Osteoblast (primary cell): ENCODE results near the gene SMAD7. TPM values are rescaled to one million over a fixed set of nuclear protein-coding genes. Genes with fewer than 3 reads are reported as not detected.

ENCODE experiments used
- DNase-seq: peaks from one replicate; pipeline ENCODE4 v3.0.0; 2011; ENCODE audit warnings: low spot score, mixed read lengths; ENCODE audit not compliant: insufficient read length; ENCODE audit errors: missing footprints
- H2AFZ ChIP-seq: 2 replicates; pipeline ENCODE4 v1.6.0; 2011; ENCODE audit warnings: mild to moderate bottlenecking, low read length
- H3K27ac ChIP-seq: 2 replicates; pipeline ENCODE4 v1.5.1; 2011; ENCODE audit warnings: mild to moderate bottlenecking, low read depth, low read length, moderate library complexity
- H3K27me3 ChIP-seq: 2 replicates; pipeline ENCODE4 v1.6.0; 2012; ENCODE audit warnings: mild to moderate bottlenecking, control low read depth, inconsistent platforms, low read length, moderate library complexity; ENCODE audit not compliant: insufficient read depth
- H3K36me3 ChIP-seq: 2 replicates; pipeline ENCODE4 v1.5.1; 2011; ENCODE audit warnings: mild to moderate bottlenecking, low read length, control low read depth, moderate library complexity; ENCODE audit not compliant: insufficient read depth
- H3K4me1 ChIP-seq: 2 replicates; pipeline ENCODE4 v1.5.1; 2011; ENCODE audit warnings: mild to moderate bottlenecking, low read length, control low read depth, moderate library complexity; ENCODE audit not compliant: insufficient read depth
- H3K4me2 ChIP-seq: 2 replicates; pipeline ENCODE4 v1.6.0; 2011; ENCODE audit warnings: mild to moderate bottlenecking, low read length; ENCODE audit not compliant: insufficient read depth
- H3K4me3 ChIP-seq: fragments of 200-600 bp; sonication (generic); 3 replicates; pipeline ENCODE4 v1.5.1; 2012; ENCODE audit warnings: mild to moderate bottlenecking, low read length, inconsistent platforms; ENCODE audit not compliant: insufficient read depth
- H3K79me2 ChIP-seq: 2 replicates; pipeline ENCODE4 v1.6.0; 2012; ENCODE audit warnings: mild to moderate bottlenecking, low read length, control low read depth, inconsistent platforms; ENCODE audit not compliant: insufficient read depth
- H3K9me3 ChIP-seq: 2 replicates; pipeline ENCODE4 v1.5.1; 2011; ENCODE audit warnings: low read depth, low read length, control low read depth
- H4K20me1 ChIP-seq: 2 replicates; pipeline ENCODE4 v1.6.0; 2012; ENCODE audit warnings: mild to moderate bottlenecking, low read length, control low read depth; ENCODE audit not compliant: insufficient read depth
- total RNA-seq: library from RNA; depleted of rRNA; stranded (reverse); fragments of >200 nt; gene quantifications from 2 replicates; pipeline ENCODE4 v1.2.3, GENCODE V29; 2012
- TF ChIP-seq, protein P1 (sequence below): IDR thresholded peaks from 2 replicates; pipeline ENCODE4 v1.5.1; 2011; ENCODE audit warnings: mild to moderate bottlenecking, low read depth, low read length, moderate library complexity; ENCODE audit errors: extremely low read depth

The SMAD7 gene
- total RNA-seq, 1 donor: 76.0 TPM

- H3K9me3 ChIP-seq: no peaks in the 10 kb centered on the region
- no peak overlapping the region for H2AFZ ChIP-seq
- H3K27me3 ChIP-seq: no peaks in the 10 kb centered on the region
- peak overlapping the region; percentile 50 for H3K4me2 ChIP-seq
- H3K79me2 ChIP-seq: peaks cover 95% of the 10 kb centered on the region
- H3K36me3 ChIP-seq: peaks cover 51% of the 10 kb centered on the region
- peaks cover 46% of the 10 kb centered on the region for H4K20me1 ChIP-seq
- H3K4me1 ChIP-seq: peaks cover 78% of the 10 kb centered on the region
- peak overlapping the region; percentile 27 for H3K4me3 ChIP-seq
- TF ChIP-seq, protein P1, sequence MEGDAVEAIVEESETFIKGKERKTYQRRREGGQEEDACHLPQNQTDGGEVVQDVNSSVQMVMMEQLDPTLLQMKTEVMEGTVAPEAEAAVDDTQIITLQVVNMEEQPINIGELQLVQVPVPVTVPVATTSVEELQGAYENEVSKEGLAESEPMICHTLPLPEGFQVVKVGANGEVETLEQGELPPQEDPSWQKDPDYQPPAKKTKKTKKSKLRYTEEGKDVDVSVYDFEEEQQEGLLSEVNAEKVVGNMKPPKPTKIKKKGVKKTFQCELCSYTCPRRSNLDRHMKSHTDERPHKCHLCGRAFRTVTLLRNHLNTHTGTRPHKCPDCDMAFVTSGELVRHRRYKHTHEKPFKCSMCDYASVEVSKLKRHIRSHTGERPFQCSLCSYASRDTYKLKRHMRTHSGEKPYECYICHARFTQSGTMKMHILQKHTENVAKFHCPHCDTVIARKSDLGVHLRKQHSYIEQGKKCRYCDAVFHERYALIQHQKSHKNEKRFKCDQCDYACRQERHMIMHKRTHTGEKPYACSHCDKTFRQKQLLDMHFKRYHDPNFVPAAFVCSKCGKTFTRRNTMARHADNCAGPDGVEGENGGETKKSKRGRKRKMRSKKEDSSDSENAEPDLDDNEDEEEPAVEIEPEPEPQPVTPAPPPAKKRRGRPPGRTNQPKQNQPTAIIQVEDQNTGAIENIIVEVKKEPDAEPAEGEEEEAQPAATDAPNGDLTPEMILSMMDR: no peak
- peak; percentile 54 for DNase-seq
- peak overlapping the region; percentile 73 for H3K27ac ChIP-seq
Observed at GRCh38 chr18:48922226-48922800, 28.5 kb downstream of the SMAD7 start.

GRCh38 chr18:48921305-48922225 is 29.2 kb downstream of the SMAD7 start:
- H3K4me2 ChIP-seq: peak overlapping the region; percentile 50

GRCh38 chr18:48920408-48921038 is 30.2 kb downstream of the SMAD7 start:
- peak; percentile 54 for DNase-seq
- H4K20me1 ChIP-seq: peaks cover 34% of the 10 kb centered on the region
- TF ChIP-seq, protein P1: no peak

More at GRCh38 chr18:48921305-48922225, 29.2 kb downstream of the SMAD7 start:
- H3K4me3 ChIP-seq: no peak overlapping the region
- TF ChIP-seq, protein P1: no peak
- H3K27me3 ChIP-seq: no peaks in the 10 kb centered on the region
- peaks cover 88% of the 10 kb centered on the region for H3K79me2 ChIP-seq
- H3K9me3 ChIP-seq: no peaks in the 10 kb centered on the region
- H3K36me3 ChIP-seq: peaks cover 50% of the 10 kb centered on the region
- H3K4me1 ChIP-seq: peaks cover 71% of the 10 kb centered on the region
- DNase-seq: peak; percentile 10
- no peak overlapping the region for H2AFZ ChIP-seq
- peaks cover 40% of the 10 kb centered on the region for H4K20me1 ChIP-seq
- peak overlapping the region; percentile 73 for H3K27ac ChIP-seq

More at GRCh38 chr18:48920408-48921038, 30.2 kb downstream of the SMAD7 start:
- H3K27me3 ChIP-seq: no peaks in the 10 kb centered on the region
- H3K79me2 ChIP-seq: peaks cover 79% of the 10 kb centered on the region
- H3K4me3 ChIP-seq: no peak overlapping the region
- H3K36me3 ChIP-seq: peaks cover 46% of the 10 kb centered on the region
- no peak overlapping the region for H3K4me2 ChIP-seq
- peaks cover 69% of the 10 kb centered on the region for H3K4me1 ChIP-seq
- no peak overlapping the region for H2AFZ ChIP-seq
- no peaks in the 10 kb centered on the region for H3K9me3 ChIP-seq
- H3K27ac ChIP-seq: peak overlapping the region; percentile 14
